Mesenteric fat pad (tissue), 1 donor: ENCODE measurements around the gene MGLL. TPM values are rescaled to one million over a fixed set of nuclear protein-coding genes. Genes with fewer than 3 reads are reported as not detected.

Source experiments
- DNase-seq: peaks from one replicate; pipeline ENCODE4 v3.0.0-alpha.2; 2020; ENCODE audit warnings: low spot score
- long read RNA-seq: library from polyadenylated mRNA; unstranded; transcript quantifications from one replicate; pipeline ENCODE4 v2.0.0, GENCODE V29; 2020
- total RNA-seq: library from RNA; stranded (reverse); fragmentation: NEBNext Ultra II Directional; extraction: Animal tissue kit (Norgen Biotek cat#: 25700); gene quantifications from one replicate; pipeline ENCODE4 v1.2.1, GENCODE V29; 2021
- donor health status: DM: yes; HTN: yes; CAD: no.

MGLL gene
- total RNA-seq = 301 TPM
- long read RNA-seq, full-length matches to known transcripts = 1,006 of 1,389 reads
- long read RNA-seq, partial matches to known transcripts = 34 of 1,389 reads
- long read RNA-seq, other reads (novel, unspliced or antisense) = 349 of 1,389 reads

GRCh38 chr3:127822041-127822681, at the start of gene MGLL:
TSS of gene MGLL (minus strand) at chr3:127822515. CDS start at chr3:127822318, 197 bp downstream.
- DNase-seq = no peak

- no peak for DNase-seq
These were observed 47.8 kb upstream of the MGLL start for GRCh38 chr3:127870156-127870555.

- DNase-seq = no peak
These were observed 45.7 kb upstream of the MGLL start for GRCh38 chr3:127867986-127868385.

- no peak for DNase-seq
These were observed 45.1 kb upstream of the MGLL start for GRCh38 chr3:127867412-127867811.

GRCh38 chr3:127865941-127866340, 43.6 kb upstream of the MGLL start:
- no peak for DNase-seq

- no peak for DNase-seq
These were observed 37.9 kb upstream of the MGLL start for GRCh38 chr3:127860211-127860696.

GRCh38 chr3:127859730-127860129, 37.4 kb upstream of the MGLL start:
- DNase-seq = no peak

GRCh38 chr3:127858937-127859336, 36.6 kb upstream of the MGLL start:
- DNase-seq = no peak

GRCh38 chr3:127858521-127858920, 36.2 kb upstream of the MGLL start:
- DNase-seq = no peak

- DNase-seq = peak; percentile 9
These were observed 35.0 kb upstream of the MGLL start for GRCh38 chr3:127857333-127857732.

GRCh38 chr3:127856801-127857200, 34.5 kb upstream of the MGLL start:
- no peak for DNase-seq

- no peak for DNase-seq
These were observed 32.9 kb upstream of the MGLL start for GRCh38 chr3:127855246-127855645.

- DNase-seq = no peak
These were observed 31.4 kb upstream of the MGLL start for GRCh38 chr3:127853681-127854080.

GRCh38 chr3:127851899-127852298, 29.6 kb upstream of the MGLL start:
- peak; percentile 81 for DNase-seq

- no peak for DNase-seq
These were observed 27.1 kb upstream of the MGLL start for GRCh38 chr3:127849368-127849767.

- DNase-seq = peak; percentile 5
These were observed 26.1 kb upstream of the MGLL start for GRCh38 chr3:127848131-127849129.

- peak; percentile 55 for DNase-seq
These were observed 25.0 kb upstream of the MGLL start for GRCh38 chr3:127847236-127847720.

- DNase-seq = no peak
These were observed 24.3 kb upstream of the MGLL start for GRCh38 chr3:127846576-127846975.

GRCh38 chr3:127844326-127844942, 22.1 kb upstream of the MGLL start:
- no peak for DNase-seq

- no peak for DNase-seq
These were observed 18.4 kb upstream of the MGLL start for GRCh38 chr3:127840671-127841070.

GRCh38 chr3:127839099-127839498, 16.8 kb upstream of the MGLL start:
- no peak for DNase-seq
